CD14-positive monocyte (primary cell): Measurements from ENCODE around the gene POLR2L. TPM values are rescaled to one million over a fixed set of nuclear protein-coding genes. Genes with fewer than 3 reads are reported as not detected.

Experiments
- DNase-seq, 3 donors: peaks; one replicate each; pipeline ENCODE4 v3.0.0-alpha.2; 2011 to 2022
- H2AFZ ChIP-seq: 2 replicates; pipeline ENCODE4 v1.6.0; 2012; ENCODE audit warnings: mild to moderate bottlenecking, low read depth, low read length, inconsistent platforms; ENCODE audit not compliant: insufficient read depth, poor library complexity, severe bottlenecking
- H3K27ac ChIP-seq, 2 donors: 1 replicate in 1 of 2; 2 replicates in 1 of 2; pipeline ENCODE4 v1.5.1; 2012 to 2013; ENCODE audit warnings: low read length in 2 of 2, control low read depth in 1 of 2, inconsistent platforms in 1 of 2, low read depth in 1 of 2, mild to moderate bottlenecking in 1 of 2
- H3K27me3 ChIP-seq, 2 donors: one replicate each; pipeline versions ENCODE4 v1.6.0 to v1.6.1; 2011 to 2013; ENCODE audit warnings: low read length in 2 of 2; ENCODE audit not compliant: control insufficient read depth in 2 of 2, insufficient read depth in 2 of 2
- H3K36me3 ChIP-seq, 2 donors: replicated peaks in 1 of 2; 1 replicate in 1 of 2; 2 replicates in 1 of 2; pipeline versions ENCODE4 v1.5.1 to v1.6.1; 2012 to 2013; ENCODE audit warnings: low read length in 2 of 2, control low read depth in 1 of 2, inconsistent platforms in 1 of 2, mild to moderate bottlenecking in 1 of 2; ENCODE audit not compliant: insufficient read depth in 2 of 2, control insufficient read depth in 1 of 2
- H3K4me1 ChIP-seq, 2 donors: 1 replicate in 1 of 2; 2 replicates in 1 of 2; pipeline versions ENCODE4 v1.5.1 to v1.6.1; 2012 to 2013; ENCODE audit warnings: low read length in 2 of 2, control low read depth in 1 of 2, inconsistent platforms in 1 of 2, mild to moderate bottlenecking in 1 of 2, moderate library complexity in 1 of 2; ENCODE audit not compliant: insufficient read depth in 2 of 2, control insufficient read depth in 1 of 2
- H3K4me2 ChIP-seq: replicated peaks from 2 replicates; pipeline ENCODE3; 2012; ENCODE audit warnings: low read length, moderate library complexity, mild to moderate bottlenecking; ENCODE audit not compliant: poor library complexity, severe bottlenecking; ENCODE audit errors: extremely low read depth
- H3K4me3 ChIP-seq, 3 experiments: fragments of 200-600 bp in 1 of 3; sonication (generic) in 1 of 3; replicated peaks in 1 of 3; 1 replicate in 2 of 3; 2 replicates in 1 of 3; pipeline ENCODE4 v1.5.1; 2011 to 2013; ENCODE audit warnings: low read length in 3 of 3, mild to moderate bottlenecking in 3 of 3, control low read depth in 2 of 3, low read depth in 2 of 3, inconsistent platforms in 1 of 3, moderate library complexity in 1 of 3
- H3K79me2 ChIP-seq: 2 replicates; pipeline ENCODE4 v1.6.0; 2012; ENCODE audit warnings: mild to moderate bottlenecking, control low read depth, inconsistent platforms, low read length, moderate library complexity; ENCODE audit not compliant: insufficient read depth
- H3K9ac ChIP-seq: 2 replicates; pipeline ENCODE4 v1.6.0; 2017; ENCODE audit warnings: low read length, mild to moderate bottlenecking; ENCODE audit not compliant: insufficient read depth, poor library complexity, severe bottlenecking
- H3K9me3 ChIP-seq, 2 donors: replicated peaks in 1 of 2; 1 replicate in 1 of 2; 2 replicates in 1 of 2; pipeline versions ENCODE4 v1.5.1 to v1.6.1; 2012 to 2013; ENCODE audit warnings: low read length in 2 of 2, control low read depth in 1 of 2; ENCODE audit not compliant: control insufficient read depth in 1 of 2, insufficient read depth in 1 of 2
- H4K20me1 ChIP-seq: 2 replicates; pipeline ENCODE4 v1.6.0; 2012; ENCODE audit warnings: mild to moderate bottlenecking, low read length, control low read depth, moderate library complexity; ENCODE audit not compliant: insufficient read depth
- H3K27ac Mint-ChIP-seq, 7 donors: one replicate each; pipeline ENCODE4 v1.8.0; 2020; ENCODE audit warnings: mild to moderate bottlenecking in 7 of 7, mixed read lengths in 7 of 7, moderate library complexity in 6 of 7, inconsistent platforms in 2 of 7
- H3K27me3 Mint-ChIP-seq, 3 donors: one replicate each; pipeline ENCODE4 v1.8.0; 2021 to 2022; ENCODE audit warnings: low read depth in 3 of 3, mild to moderate bottlenecking in 3 of 3, mixed read lengths in 3 of 3, moderate library complexity in 3 of 3, inconsistent platforms in 1 of 3
- H3K36me3 Mint-ChIP-seq, 2 donors: one replicate each; pipeline ENCODE4 v1.8.0; 2020; ENCODE audit warnings: mixed read lengths in 2 of 2, inconsistent platforms in 1 of 2, mild to moderate bottlenecking in 1 of 2
- H3K4me1 Mint-ChIP-seq: one replicate; pipeline ENCODE4 v1.8.0; 2020; ENCODE audit warnings: mild to moderate bottlenecking, mixed read lengths
- H3K4me3 Mint-ChIP-seq, 2 donors: one replicate each; pipeline ENCODE4 v1.8.0; 2020; ENCODE audit warnings: mild to moderate bottlenecking in 2 of 2, mixed read lengths in 2 of 2, moderate library complexity in 1 of 2
- H3K9me3 Mint-ChIP-seq, 7 donors: one replicate each; pipeline ENCODE4 v1.8.0; 2020 to 2022; ENCODE audit warnings: mixed read lengths in 7 of 7, mild to moderate bottlenecking in 6 of 7, moderate library complexity in 6 of 7, inconsistent platforms in 2 of 7
- WGBS: methylation state at CpG from one replicate; pipeline ENCODE4 v1.1.5; 2013; ENCODE audit warnings: missing lambda C conversion rate; ENCODE audit not compliant: insufficient coverage; 5-methylcytosine and 5-hydroxymethylcytosine counted together
- intact Hi-C, 2 donors: fragments of 100-400 bp; cut with micrococcal nuclease; formaldehyde crosslinking; loops; one replicate each; pipeline versions ENCODE4 v1.15.0 to v1.15.1; 2023
- polyA plus RNA-seq, 3 donors: library from polyadenylated mRNA; depleted of rRNA in 1 of 3; unstranded in 2 of 3; stranded (reverse) in 1 of 3; fragments of 300-500 nt in 2 of 3; fragments of >200 nt in 1 of 3; fragmentation: Illumina TruSeq in 2 of 3; gene quantifications; 1 replicate in 2 of 3; 2 replicates in 1 of 3; pipeline ENCODE4 v1.2.3, GENCODE V29; 2012 to 2021
- TF ChIP-seq, protein P1 (sequence below): fragments of 200-600 bp; IDR thresholded peaks from one replicate; pipeline ENCODE4 v1.8.0; 2022; ENCODE audit warnings: antibody characterized with exemption, mild to moderate bottlenecking

POLR2L gene
- polyA plus RNA-seq, 3 donors: 93.9 to 133 (median 110) TPM

- H3K4me3 Mint-ChIP-seq: no peak overlapping the region
- no peak overlapping the region for H3K27ac Mint-ChIP-seq
- intact Hi-C loops: no loop called here
- Histone ChIP-seq H3K27me3 (no peaks in the 10 kb centered on the region), H3K36me3 (peaks cover 14 to 15% of the 10 kb centered on the region in 2 donors), H3K9me3 (no peaks in the 10 kb centered on the region), H3K9ac (no peak overlapping the region), H3K4me1 (peaks cover 25 to 33% of the 10 kb centered on the region in 2 donors), H2AFZ (no peak overlapping the region), H3K27ac (no peak overlapping the region), H3K4me3 (no peak overlapping the region), H3K4me2 (no peak overlapping the region), H4K20me1 (peaks cover 11% of the 10 kb centered on the region), H3K79me2 (peaks cover 9% of the 10 kb centered on the region)
- peaks cover 0 to 3% (median 0%) of the 10 kb centered on the region in 7 donors for H3K9me3 Mint-ChIP-seq
- H3K4me1 Mint-ChIP-seq: peaks cover 19% of the 10 kb centered on the region
- peaks cover 3 to 22% of the 10 kb centered on the region in 2 donors for H3K36me3 Mint-ChIP-seq
- WGBS: 96% methylated on average over 19 of the region's 21 CpGs
- no peak for DNase-seq
- peaks cover 0 to 5% (median 2%) of the 10 kb centered on the region in 3 donors for H3K27me3 Mint-ChIP-seq
- TF ChIP-seq, protein P1, sequence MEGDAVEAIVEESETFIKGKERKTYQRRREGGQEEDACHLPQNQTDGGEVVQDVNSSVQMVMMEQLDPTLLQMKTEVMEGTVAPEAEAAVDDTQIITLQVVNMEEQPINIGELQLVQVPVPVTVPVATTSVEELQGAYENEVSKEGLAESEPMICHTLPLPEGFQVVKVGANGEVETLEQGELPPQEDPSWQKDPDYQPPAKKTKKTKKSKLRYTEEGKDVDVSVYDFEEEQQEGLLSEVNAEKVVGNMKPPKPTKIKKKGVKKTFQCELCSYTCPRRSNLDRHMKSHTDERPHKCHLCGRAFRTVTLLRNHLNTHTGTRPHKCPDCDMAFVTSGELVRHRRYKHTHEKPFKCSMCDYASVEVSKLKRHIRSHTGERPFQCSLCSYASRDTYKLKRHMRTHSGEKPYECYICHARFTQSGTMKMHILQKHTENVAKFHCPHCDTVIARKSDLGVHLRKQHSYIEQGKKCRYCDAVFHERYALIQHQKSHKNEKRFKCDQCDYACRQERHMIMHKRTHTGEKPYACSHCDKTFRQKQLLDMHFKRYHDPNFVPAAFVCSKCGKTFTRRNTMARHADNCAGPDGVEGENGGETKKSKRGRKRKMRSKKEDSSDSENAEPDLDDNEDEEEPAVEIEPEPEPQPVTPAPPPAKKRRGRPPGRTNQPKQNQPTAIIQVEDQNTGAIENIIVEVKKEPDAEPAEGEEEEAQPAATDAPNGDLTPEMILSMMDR: no peak
Measured at GRCh38 chr11:802018-802617, 40.2 kb downstream of the POLR2L start.

- Histone ChIP-seq H4K20me1 (peaks cover 11% of the 10 kb centered on the region), H3K27ac (no peak overlapping the region), H3K9ac (no peak overlapping the region), H3K27me3 (no peaks in the 10 kb centered on the region), H3K4me1 (peaks cover 34 to 42% of the 10 kb centered on the region in 2 donors), H3K4me3 (no peak overlapping the region), H3K9me3 (no peaks in the 10 kb centered on the region), H2AFZ (no peak overlapping the region), H3K36me3 (peaks cover 14 to 15% of the 10 kb centered on the region in 2 donors), H3K4me2 (no peak overlapping the region), H3K79me2 (peaks cover 15% of the 10 kb centered on the region)
- Mint-ChIP-seq H3K9me3 (peaks cover 0 to 3% (median 0%) of the 10 kb centered on the region in 7 donors), H3K4me1 (peaks cover 27% of the 10 kb centered on the region), H3K36me3 (peaks cover 3 to 22% of the 10 kb centered on the region in 2 donors), H3K27ac (peak overlapping the region in 1 of 7 donors; percentile 46), H3K4me3 (no peak overlapping the region), H3K27me3 (peaks cover 0 to 5% (median 2%) of the 10 kb centered on the region in 3 donors)
- TF ChIP-seq, protein P1: no peak
- 93% methylated on average over 17 of the region's 20 CpGs for WGBS
- no peak for DNase-seq
- intact Hi-C loops: no loop called here
Measured at GRCh38 chr11:801097-801780, 41.1 kb downstream of the POLR2L start.
